Muscle layer of colon (tissue), 2 donors: Measurements from ENCODE around the gene USB1.
A peak's percentile ranks its signal among the peaks of the same experiment; 100 is the strongest.
"Not testable (repeated sequence)": the region's sequence is repeated elsewhere in the genome, so short reads cannot be mapped to it uniquely, and the experiment has no call there.

Source experiments
- H3K27ac ChIP-seq: one replicate; pipeline ENCODE4 v1.7.0; 2013; ENCODE audit warnings: low read depth, mild to moderate bottlenecking, low read length, moderate library complexity
- H3K27me3 ChIP-seq, 2 donors: one replicate each; pipeline ENCODE4 v1.7.0; 2013; ENCODE audit warnings: low read length in 2 of 2, mild to moderate bottlenecking in 2 of 2; ENCODE audit not compliant: insufficient read depth in 2 of 2, control insufficient read depth in 1 of 2
- H3K36me3 ChIP-seq: one replicate; pipeline ENCODE4 v1.7.0; 2013; ENCODE audit warnings: mild to moderate bottlenecking, low read length; ENCODE audit not compliant: insufficient read depth
- H3K4me1 ChIP-seq: one replicate; pipeline ENCODE4 v1.7.0; 2013; ENCODE audit warnings: mild to moderate bottlenecking, low read length; ENCODE audit not compliant: insufficient read depth
- H3K4me3 ChIP-seq, 2 donors: one replicate each; pipeline ENCODE4 v1.7.0; 2013; ENCODE audit warnings: low read length in 2 of 2, low read depth in 1 of 2, mild to moderate bottlenecking in 1 of 2, moderate library complexity in 1 of 2
- H3K9ac ChIP-seq: one replicate; pipeline ENCODE4 v1.7.0; 2013; ENCODE audit warnings: low read length
- H3K9me3 ChIP-seq: one replicate; pipeline ENCODE4 v1.7.0; 2013; ENCODE audit warnings: mild to moderate bottlenecking, low read length
- donor health status: abdominal sarcoma.
- donor health status: Adenocarcinoma of cecum.

USB1 gene

DNA sequence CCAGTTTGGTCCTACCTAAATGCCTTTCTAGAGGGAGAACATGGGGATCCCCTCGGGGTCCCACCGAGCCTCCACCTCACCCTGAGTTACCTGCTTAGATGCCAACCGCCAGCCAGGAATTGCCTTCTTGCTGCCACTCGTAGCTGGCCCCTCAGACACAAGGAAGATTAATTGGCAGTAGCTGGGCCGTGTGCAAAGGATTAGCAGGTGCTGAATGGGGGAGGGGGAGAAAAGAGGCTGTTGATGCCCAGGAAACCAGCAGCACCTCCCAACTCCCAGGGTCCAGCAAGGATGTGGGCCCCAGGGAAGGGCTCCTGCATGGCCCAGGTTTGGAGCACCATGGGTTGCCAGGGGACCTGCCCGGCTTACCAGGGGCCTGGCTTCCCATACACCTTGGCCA is 30.2 kb upstream of the USB1 start, which contains the start of gene CNGB1:
Gene CNGB1, minus strand, starts transcription at position 159 of the 400 bp plus-strand sequence. CDS start 3,842 bp downstream, outside the sequence.
- no peaks in the 10 kb centered on the region for H3K9me3 ChIP-seq
- H3K27ac ChIP-seq, result no peak within 1 kb of the TSS
- H3K36me3 ChIP-seq, result no peaks in the 10 kb centered on the region
- no peak within 1 kb of the TSS for H3K4me3 ChIP-seq
- H3K27me3 ChIP-seq, result no peaks in the 10 kb centered on the region
- no peak within 1 kb of the TSS for H3K9ac ChIP-seq
- peaks cover 1% of the 10 kb centered on the region for H3K4me1 ChIP-seq

DNA sequence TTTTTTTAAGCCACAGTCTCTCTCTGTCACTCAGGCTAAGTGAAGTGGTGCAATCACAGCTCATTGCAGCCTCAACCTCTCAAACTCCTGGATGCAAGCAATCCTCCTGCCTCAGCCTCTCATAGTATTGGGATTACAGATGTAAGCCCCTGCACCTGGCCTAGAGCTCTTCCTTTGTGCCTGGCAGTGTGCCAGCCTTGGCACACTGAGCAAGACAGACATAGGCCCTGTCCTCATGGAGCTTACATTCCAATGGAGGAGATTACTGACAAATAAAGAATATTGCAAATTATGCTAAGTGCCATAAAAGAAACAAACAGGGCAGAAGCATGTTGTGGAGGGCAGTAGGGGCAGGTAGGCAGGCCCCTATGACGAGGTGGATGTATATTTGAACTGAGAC is 29.4 kb upstream of the USB1 start:
- Histone ChIP-seq H3K4me1 (peaks cover 8% of the 10 kb centered on the region), H3K9me3 (no peaks in the 10 kb centered on the region)

DNA sequence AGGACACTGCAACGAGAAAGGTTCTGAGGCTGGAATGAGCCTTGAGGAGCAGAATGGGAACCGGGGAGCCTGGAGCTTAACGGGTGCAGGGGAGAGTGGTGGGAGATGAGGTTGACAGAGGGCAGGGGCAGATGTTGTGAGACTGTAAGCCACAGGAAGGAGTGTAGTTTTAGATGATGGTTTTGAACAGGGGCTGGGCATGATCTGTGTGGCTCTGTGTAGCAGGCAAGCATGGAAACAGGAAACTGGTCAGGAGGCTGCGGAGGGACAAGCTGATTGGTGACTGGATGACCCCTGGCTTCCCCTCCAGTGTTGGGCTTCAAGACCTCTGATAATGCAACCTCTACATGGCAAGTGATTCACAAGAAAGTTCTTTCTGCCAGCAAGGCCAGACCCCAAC is 28.9 kb upstream of the USB1 start:
- Histone ChIP-seq H3K9me3 (no peaks in the 10 kb centered on the region), H3K4me1 (peaks cover 8% of the 10 kb centered on the region), H3K27ac (no peak overlapping the region), H3K36me3 (no peaks in the 10 kb centered on the region), H3K9ac (no peak overlapping the region), H3K4me3 (no peak overlapping the region), H3K27me3 (no peaks in the 10 kb centered on the region)

More for the DNA sequence above, 29.4 kb upstream of the USB1 start:
- Histone ChIP-seq H3K27ac (no peak overlapping the region), H3K9ac (no peak overlapping the region), H3K4me3 (no peak overlapping the region), H3K36me3 (no peaks in the 10 kb centered on the region), H3K27me3 (no peaks in the 10 kb centered on the region)

DNA sequence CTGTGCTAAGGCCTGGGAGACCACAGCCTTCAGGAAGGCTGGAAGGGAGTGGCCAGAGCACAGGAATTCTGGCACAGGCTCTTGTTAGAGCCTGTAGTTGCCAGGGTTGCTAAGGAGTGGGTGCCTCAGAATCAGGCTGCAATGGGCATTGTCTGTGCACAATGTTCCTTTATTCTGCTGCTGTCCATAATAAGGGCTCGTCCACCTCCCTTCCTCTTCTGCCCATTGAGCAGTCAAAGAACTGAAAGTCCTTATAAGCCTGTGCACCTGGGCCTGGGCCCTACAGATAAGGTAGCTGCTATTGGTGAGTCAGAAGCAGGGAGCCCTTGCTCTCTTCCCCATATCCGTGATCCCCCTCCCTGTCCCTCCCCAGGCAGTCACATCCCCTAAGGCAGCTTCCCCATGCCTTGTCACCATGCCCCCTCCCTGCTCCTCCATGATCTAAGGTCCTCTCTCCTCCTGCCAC is 24.8 kb upstream of the USB1 start:
- no peaks in the 10 kb centered on the region for H3K36me3 ChIP-seq
- no peaks in the 10 kb centered on the region for H3K9me3 ChIP-seq
- peaks cover 8% of the 10 kb centered on the region for H3K4me1 ChIP-seq
- no peak overlapping the region for H3K27ac ChIP-seq
- H3K4me3 ChIP-seq, result no peak overlapping the region
- no peak overlapping the region for H3K9ac ChIP-seq
- no peaks in the 10 kb centered on the region for H3K27me3 ChIP-seq

DNA sequence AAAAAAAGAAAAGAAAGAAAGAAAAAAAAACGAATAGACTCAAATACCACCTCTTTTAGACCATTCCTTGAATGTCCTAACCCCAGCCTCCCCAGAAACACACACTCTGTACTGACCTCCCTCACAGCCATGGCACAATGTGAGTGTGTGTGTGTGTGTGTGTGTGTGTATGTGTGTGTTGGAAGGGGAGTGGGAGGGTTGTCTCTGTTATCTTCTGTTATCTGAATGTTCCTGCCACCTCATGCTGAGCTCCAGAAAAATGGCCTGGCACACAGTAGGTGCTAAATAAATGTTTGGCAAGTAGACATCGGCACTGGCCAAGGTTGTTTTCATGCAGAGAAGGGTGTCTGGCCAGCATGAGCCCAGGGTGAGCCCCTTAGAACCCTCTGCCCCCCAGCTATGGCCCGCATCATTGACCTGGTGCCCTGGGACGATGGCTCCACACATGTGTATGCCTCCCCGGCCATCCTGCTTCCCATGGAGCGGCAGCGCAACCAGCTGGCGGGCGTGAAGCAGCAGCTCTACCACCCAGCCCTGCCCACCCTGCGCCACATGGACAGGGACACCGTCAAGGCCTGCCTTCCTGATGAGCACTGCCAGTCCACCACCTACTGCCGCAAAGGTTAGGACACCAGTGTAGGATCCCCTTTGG is 23.7 kb upstream of the USB1 start:
- Histone ChIP-seq H3K4me1 (peaks cover 8% of the 10 kb centered on the region), H3K27me3 (no peaks in the 10 kb centered on the region), H3K4me3 (no peak overlapping the region), H3K9ac (no peak overlapping the region), H3K36me3 (no peaks in the 10 kb centered on the region), H3K9me3 (no peaks in the 10 kb centered on the region), H3K27ac (no peak overlapping the region)

DNA sequence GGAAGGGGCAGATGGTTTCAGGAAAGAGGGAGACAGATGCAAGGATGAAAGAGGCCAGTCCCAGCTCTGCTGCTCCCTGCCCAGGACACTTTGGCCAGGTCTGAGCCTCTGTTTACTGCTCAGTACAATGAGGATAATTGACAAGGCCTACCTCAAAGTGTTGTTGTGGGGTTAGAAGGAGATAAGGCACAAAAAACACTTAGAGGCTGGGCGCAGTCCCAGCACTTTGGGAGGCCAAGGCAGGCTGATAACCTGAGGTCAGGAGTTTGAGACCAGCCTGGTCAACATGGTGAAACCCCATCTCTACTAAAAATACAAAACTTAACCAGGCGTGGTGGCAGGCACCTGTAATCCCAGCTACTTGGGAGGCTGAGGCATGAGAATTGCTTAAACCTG is 23.1 kb upstream of the USB1 start:
- H3K4me1 ChIP-seq, H3K27me3 ChIP-seq, H3K27ac ChIP-seq, H3K9ac ChIP-seq, H3K9me3 ChIP-seq, H3K4me3 ChIP-seq, H3K36me3 ChIP-seq: not testable (repeated sequence)

DNA sequence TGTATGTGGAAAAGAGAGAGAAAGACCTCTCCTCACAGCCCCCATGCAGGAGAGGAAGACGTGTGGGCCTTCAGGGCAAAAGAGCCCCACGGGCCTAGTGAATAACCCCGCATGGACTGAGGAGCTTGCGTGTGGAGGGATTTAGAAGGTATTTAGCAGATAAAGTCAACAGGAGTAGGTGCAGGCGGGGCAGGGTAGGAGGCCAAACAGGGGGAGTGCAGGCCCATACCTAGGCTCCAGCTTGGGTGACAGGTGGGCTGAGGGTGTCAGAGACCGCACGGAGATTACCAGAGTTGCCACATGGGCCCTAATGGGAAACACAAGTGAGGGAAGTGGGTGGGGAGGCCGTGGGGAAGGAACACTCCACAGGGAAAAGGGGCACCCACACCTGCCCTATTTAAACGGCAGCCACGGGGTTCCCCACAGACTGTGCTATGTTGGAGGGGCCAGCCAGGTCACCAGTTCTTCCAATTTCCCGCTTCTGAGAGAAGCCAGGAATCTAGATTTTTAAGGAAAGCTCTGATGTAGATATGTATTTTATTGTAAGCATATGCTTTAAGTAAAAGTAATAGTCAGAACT is 22.1 kb upstream of the USB1 start:
- Histone ChIP-seq H3K27me3 (no peaks in the 10 kb centered on the region), H3K36me3 (no peaks in the 10 kb centered on the region), H3K9me3 (no peaks in the 10 kb centered on the region), H3K4me3 (no peak overlapping the region), H3K4me1 (peaks cover 8% of the 10 kb centered on the region), H3K27ac (no peak overlapping the region), H3K9ac (no peak overlapping the region)

DNA sequence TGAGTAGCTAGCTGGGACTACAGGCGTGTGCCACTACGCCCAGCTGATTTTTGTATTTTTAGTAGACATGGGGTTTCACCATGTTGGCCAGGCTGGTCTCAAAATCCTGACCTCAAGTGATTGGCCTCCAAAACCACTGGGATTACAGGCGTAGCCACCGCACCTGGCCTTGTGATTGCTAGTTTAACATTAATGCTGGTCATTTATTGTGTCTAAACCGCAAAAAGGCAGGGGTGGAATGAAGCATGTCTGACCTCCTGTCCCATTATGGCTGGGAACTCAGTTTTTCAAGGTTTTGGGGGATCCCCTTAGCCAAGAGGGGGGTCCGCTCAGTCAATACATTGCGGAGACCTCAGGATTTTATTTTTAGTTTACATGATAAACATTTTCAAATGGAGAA is 19.6 kb upstream of the USB1 start:
- Histone ChIP-seq H3K27ac (no peak overlapping the region), H3K36me3 (no peaks in the 10 kb centered on the region), H3K4me1 (peaks cover 12% of the 10 kb centered on the region), H3K9me3 (no peaks in the 10 kb centered on the region), H3K4me3 (no peak overlapping the region), H3K27me3 (peaks cover 0 to 8% of the 10 kb centered on the region in 2 donors), H3K9ac (no peak overlapping the region)

DNA sequence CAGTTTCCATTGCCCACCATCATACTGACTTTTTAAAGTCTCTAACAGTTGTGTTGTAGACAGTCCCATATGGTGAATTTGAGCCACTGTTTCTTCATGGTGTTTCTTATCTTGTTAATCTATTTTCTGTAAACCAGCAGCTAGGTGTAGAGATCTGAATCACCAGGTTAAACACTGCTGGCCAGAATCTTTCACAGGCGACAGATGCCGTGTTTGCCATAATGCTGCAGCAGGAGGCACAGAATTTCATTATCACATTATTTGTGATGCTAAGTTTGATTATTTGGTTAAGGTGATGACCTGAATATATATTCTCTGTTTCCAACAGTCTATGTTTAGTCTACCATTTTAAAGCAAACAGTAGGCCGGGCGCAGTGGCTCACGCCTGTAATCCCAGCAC is 18.8 kb upstream of the USB1 start:
- Histone ChIP-seq H3K36me3 (no peaks in the 10 kb centered on the region), H3K9ac (no peak overlapping the region), H3K4me3 (no peak overlapping the region), H3K9me3 (no peaks in the 10 kb centered on the region), H3K4me1 (peaks cover 12% of the 10 kb centered on the region), H3K27me3 (peaks cover 0 to 8% of the 10 kb centered on the region in 2 donors), H3K27ac (no peak overlapping the region)

DNA sequence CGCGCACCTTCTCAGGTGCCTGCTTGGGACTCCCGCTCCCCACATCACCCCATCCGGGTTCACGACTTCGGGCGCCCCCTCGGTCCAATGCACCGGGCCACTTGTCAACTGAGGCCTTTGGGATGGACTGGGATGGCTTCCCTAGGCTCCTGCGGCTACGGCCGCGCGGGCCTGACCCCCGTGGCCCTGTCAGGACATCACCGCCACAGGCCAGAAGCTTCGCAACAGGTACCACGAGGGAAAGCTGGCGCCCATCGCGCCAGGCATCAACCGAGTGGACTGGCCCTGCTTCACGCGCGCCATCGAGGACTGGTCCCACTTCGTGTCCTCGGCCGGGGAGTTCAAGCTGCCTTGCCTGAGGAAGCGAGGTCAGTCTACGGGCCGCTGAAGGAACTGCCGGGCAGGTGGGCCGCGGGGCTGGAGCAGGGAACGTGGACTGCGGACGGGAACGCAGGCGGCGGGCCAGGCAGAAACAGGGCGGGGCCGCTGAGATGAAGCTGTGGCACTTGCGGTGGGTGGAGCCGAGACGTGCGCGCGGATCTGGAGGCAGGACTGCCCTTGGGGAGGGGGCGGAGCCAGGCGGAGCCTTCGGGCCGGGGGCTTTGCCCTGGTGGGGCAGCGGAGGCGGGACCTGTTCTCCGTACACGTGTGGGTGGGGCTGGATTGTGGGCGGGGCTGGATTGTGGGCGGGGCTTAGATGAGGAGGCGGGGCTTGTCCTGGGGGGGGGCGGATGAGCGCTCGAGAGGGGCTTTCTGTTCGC is 16.6 kb upstream of the USB1 start:
- Histone ChIP-seq H3K9ac (peak overlapping the region; percentile 15), H3K4me1 (peaks cover 12% of the 10 kb centered on the region), H3K27ac (no peak overlapping the region), H3K9me3 (no peaks in the 10 kb centered on the region), H3K27me3 (peaks cover 0 to 8% of the 10 kb centered on the region in 2 donors), H3K36me3 (no peaks in the 10 kb centered on the region), H3K4me3 (peak overlapping the region; percentile 61 to 68)

DNA sequence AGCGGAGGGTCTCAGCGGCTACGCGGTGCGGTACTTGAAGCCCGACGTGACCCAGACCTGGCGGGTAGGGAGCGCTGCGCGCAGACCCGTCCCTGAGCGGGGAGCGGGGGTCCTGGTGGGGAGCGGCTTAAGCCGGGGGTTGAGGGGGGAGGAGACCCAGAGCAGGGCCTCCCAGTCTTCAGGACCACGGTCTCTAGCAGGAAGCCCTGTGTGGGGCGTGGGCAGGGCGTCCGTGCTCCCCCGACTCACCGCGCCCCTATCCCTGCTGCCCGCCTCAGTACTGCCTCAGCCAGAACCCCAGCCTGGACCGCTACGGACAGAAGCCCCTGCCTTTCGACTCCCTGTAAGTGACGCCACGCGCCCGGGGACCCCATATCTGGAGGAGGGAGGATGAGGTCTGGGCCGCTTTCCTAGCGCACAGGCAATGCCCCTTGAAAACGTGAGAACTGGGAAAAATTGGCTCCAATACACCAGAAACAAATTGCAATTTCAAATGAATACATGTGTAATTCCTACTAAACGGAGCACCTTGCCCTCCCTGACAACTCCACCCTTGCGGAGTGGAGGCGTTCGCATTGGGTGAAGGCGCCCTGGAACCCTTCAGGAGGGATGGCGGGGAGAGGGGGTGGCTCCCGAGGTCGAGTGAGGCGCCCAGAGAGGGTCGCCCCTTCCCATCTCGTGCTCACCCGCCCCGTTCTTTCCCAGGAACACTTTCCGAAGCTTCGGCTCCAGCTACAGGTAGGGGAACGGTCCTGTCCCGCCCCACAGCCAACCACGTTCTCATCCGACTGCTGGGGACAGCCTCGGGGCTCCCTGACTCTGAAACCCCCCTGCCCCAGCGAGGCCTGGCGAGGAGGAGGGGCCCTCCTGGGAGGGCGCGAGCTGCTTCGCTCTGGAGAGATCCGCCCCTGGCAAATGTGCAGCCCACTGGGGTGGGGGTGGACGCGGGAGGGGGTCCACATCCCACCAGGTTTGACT is 15.7 kb upstream of the USB1 start:
- no peak overlapping the region for H3K27ac ChIP-seq
- H3K36me3 ChIP-seq, result no peaks in the 10 kb centered on the region
- no peaks in the 10 kb centered on the region for H3K9me3 ChIP-seq
- peaks cover 0 to 8% of the 10 kb centered on the region in 2 donors for H3K27me3 ChIP-seq
- no peak overlapping the region for H3K9ac ChIP-seq
- peaks cover 12% of the 10 kb centered on the region for H3K4me1 ChIP-seq
- H3K4me3 ChIP-seq, result peak overlapping the region; percentile 61 to 68
